HEK293 (cell line): ENCODE results near the gene ZNHIT2.

Source experiments
- ATF2 ChIP-seq: fragments of 450-650 bp; formaldehyde crosslinking; IDR thresholded peaks from 2 replicates; pipeline ENCODE4 v1.5.1; 2016; ENCODE audit warnings: missing biosample characterization, missing genetic modification characterization, low read depth
- BCL11A ChIP-seq: fragments of 450-650 bp; formaldehyde crosslinking; IDR thresholded peaks from 2 replicates; pipeline ENCODE4 v1.5.1; 2016; ENCODE audit warnings: low read depth, missing biosample characterization, missing genetic modification characterization
- FEZF1 ChIP-seq: fragments of 450-650 bp; formaldehyde crosslinking; IDR thresholded peaks from 2 replicates; pipeline ENCODE4 v1.5.1; 2016; ENCODE audit warnings: missing biosample characterization, missing genetic modification characterization
- HOXA7 ChIP-seq: sonication (generic); formaldehyde crosslinking; IDR thresholded peaks from 2 replicates; pipeline ENCODE4 v1.8.1; 2022; ENCODE audit warnings: missing genetic modification reagents, borderline replicate concordance
- HOXC10 ChIP-seq: sonication (generic); formaldehyde crosslinking; IDR thresholded peaks from 2 replicates; pipeline ENCODE4 v1.8.1; 2023; ENCODE audit warnings: mild to moderate bottlenecking, missing genetic modification reagents
- OSR2 ChIP-seq: fragments of 450-650 bp; formaldehyde crosslinking; IDR thresholded peaks from 2 replicates; pipeline ENCODE4 v1.5.1; 2016; ENCODE audit warnings: missing biosample characterization, missing genetic modification characterization
- OVOL3 ChIP-seq: fragments of 450-650 bp; formaldehyde crosslinking; IDR thresholded peaks from 2 replicates; pipeline ENCODE4 v1.5.1; 2016; ENCODE audit warnings: missing biosample characterization, missing genetic modification characterization
- PRDM1 ChIP-seq: fragments of 450-650 bp; formaldehyde crosslinking; IDR thresholded peaks from 2 replicates; pipeline ENCODE4; 2016; ENCODE audit warnings: missing biosample characterization, missing genetic modification characterization
- RBAK ChIP-seq: fragments of 450-650 bp; formaldehyde crosslinking; IDR thresholded peaks from 2 replicates; pipeline ENCODE4 v1.5.1; 2016; ENCODE audit warnings: missing biosample characterization, missing genetic modification characterization
- SP2 ChIP-seq: fragments of 450-650 bp; formaldehyde crosslinking; IDR thresholded peaks from 2 replicates; pipeline ENCODE4 v1.5.1; 2016; ENCODE audit warnings: missing biosample characterization, missing genetic modification characterization
- WT1 ChIP-seq: fragments of 450-650 bp; formaldehyde crosslinking; IDR thresholded peaks from 2 replicates; pipeline ENCODE4 v1.5.1; 2016; ENCODE audit warnings: missing biosample characterization, missing genetic modification characterization
- ZFP3 ChIP-seq: fragments of 450-650 bp; formaldehyde crosslinking; IDR thresholded peaks from 2 replicates; pipeline ENCODE4 v1.5.1; 2016; ENCODE audit warnings: low read depth, missing biosample characterization, missing genetic modification characterization
- ZNF133 ChIP-seq: fragments of 450-650 bp; formaldehyde crosslinking; IDR thresholded peaks from 2 replicates; pipeline ENCODE4 v1.5.1; 2016; ENCODE audit warnings: missing biosample characterization, missing genetic modification characterization
- ZNF155 ChIP-seq: fragments of 450-650 bp; formaldehyde crosslinking; IDR thresholded peaks from 2 replicates; pipeline ENCODE4 v1.5.1; 2016; ENCODE audit warnings: missing biosample characterization, missing genetic modification characterization
- ZNF16 ChIP-seq: fragments of 450-650 bp; formaldehyde crosslinking; IDR thresholded peaks from 2 replicates; pipeline ENCODE4 v1.5.1; 2016; ENCODE audit warnings: low read depth, missing biosample characterization, missing genetic modification characterization
- ZNF169 ChIP-seq: fragments of 450-650 bp; formaldehyde crosslinking; IDR thresholded peaks from 2 replicates; pipeline ENCODE4 v1.5.1; 2016; ENCODE audit warnings: missing biosample characterization, missing genetic modification characterization
- ZNF202 ChIP-seq: fragments of 450-650 bp; formaldehyde crosslinking; IDR thresholded peaks from 2 replicates; pipeline ENCODE4 v1.5.1; 2016; ENCODE audit warnings: missing biosample characterization, missing genetic modification characterization, borderline replicate concordance
- ZNF211 ChIP-seq: fragments of 450-650 bp; formaldehyde crosslinking; IDR thresholded peaks from 2 replicates; pipeline ENCODE4 v1.5.1; 2016; ENCODE audit warnings: low read depth, missing biosample characterization, missing genetic modification characterization
- ZNF248 ChIP-seq: fragments of 450-650 bp; formaldehyde crosslinking; IDR thresholded peaks from 2 replicates; pipeline ENCODE4 v1.5.1; 2017; ENCODE audit warnings: missing biosample characterization, missing genetic modification characterization
- ZNF391 ChIP-seq: fragments of 450-650 bp; formaldehyde crosslinking; IDR thresholded peaks from 2 replicates; pipeline ENCODE4 v1.5.1; 2016; ENCODE audit warnings: low read depth, missing biosample characterization, missing genetic modification characterization, borderline replicate concordance
- ZNF394 ChIP-seq: fragments of 450-650 bp; formaldehyde crosslinking; IDR thresholded peaks from 2 replicates; pipeline ENCODE4 v1.5.1; 2016; ENCODE audit warnings: missing biosample characterization, missing genetic modification characterization, mild to moderate bottlenecking, moderate library complexity, borderline replicate concordance
- ZNF398 ChIP-seq: fragments of 450-650 bp; formaldehyde crosslinking; IDR thresholded peaks from 2 replicates; pipeline ENCODE4 v1.5.1; 2017; ENCODE audit warnings: missing biosample characterization, missing genetic modification characterization
- ZNF521 ChIP-seq: fragments of 450-650 bp; formaldehyde crosslinking; IDR thresholded peaks from 2 replicates; pipeline ENCODE4 v1.5.1; 2017; ENCODE audit warnings: missing biosample characterization, mild to moderate bottlenecking, missing genetic modification characterization
- ZNF549 ChIP-seq: fragments of 450-650 bp; IDR thresholded peaks from 2 replicates; pipeline ENCODE4 v1.5.1; 2018; ENCODE audit warnings: missing biosample characterization, missing genetic modification characterization, mild to moderate bottlenecking, inconsistent platforms, moderate library complexity
- ZNF626 ChIP-seq: fragments of 450-650 bp; sonication (Bioruptor Pico); formaldehyde crosslinking; IDR thresholded peaks from 2 replicates; pipeline ENCODE4 v1.5.1; 2018; ENCODE audit warnings: missing biosample characterization, missing genetic modification characterization, inconsistent platforms
- ZNF670 ChIP-seq: fragments of 450-650 bp; formaldehyde crosslinking; IDR thresholded peaks from 2 replicates; pipeline ENCODE4 v1.5.1; 2016; ENCODE audit warnings: missing biosample characterization, missing genetic modification characterization, low read depth
- ZNF747 ChIP-seq: fragments of 450-650 bp; formaldehyde crosslinking; IDR thresholded peaks from 2 replicates; pipeline ENCODE4 v1.5.1; 2016; ENCODE audit warnings: missing biosample characterization, missing genetic modification characterization
- ZNF791 ChIP-seq: fragments of 450-650 bp; formaldehyde crosslinking; IDR thresholded peaks from 2 replicates; pipeline ENCODE4 v1.5.1; 2016; ENCODE audit warnings: missing biosample characterization, missing genetic modification characterization
- ZNF837 ChIP-seq: fragments of 450-650 bp; formaldehyde crosslinking; IDR thresholded peaks from 2 replicates; pipeline ENCODE4 v1.5.1; 2016; ENCODE audit warnings: missing biosample characterization, missing genetic modification characterization
- ZSCAN23 ChIP-seq: fragments of 450-650 bp; formaldehyde crosslinking; IDR thresholded peaks from 2 replicates; pipeline ENCODE4 v1.5.1; 2016; ENCODE audit warnings: missing biosample characterization, missing genetic modification characterization
- TF ChIP-seq, protein P1 (sequence below): fragments of 450-650 bp; formaldehyde crosslinking; IDR thresholded peaks from 2 replicates; pipeline ENCODE4 v1.5.1; 2016; ENCODE audit warnings: missing biosample characterization, missing genetic modification characterization
- TF ChIP-seq, protein P2 (sequence below): IDR thresholded peaks from 2 replicates; pipeline ENCODE4 v1.6.1; 2011; ENCODE audit warnings: mild to moderate bottlenecking, low read depth, low read length, borderline replicate concordance
- TF ChIP-seq, protein P3 (sequence below): fragments of 450-650 bp; formaldehyde crosslinking; IDR thresholded peaks from 2 replicates; pipeline ENCODE4 v1.5.1; 2017; ENCODE audit warnings: missing biosample characterization, missing genetic modification characterization
- TF ChIP-seq, protein P4 (sequence below): fragments of 450-650 bp; formaldehyde crosslinking; optimal IDR thresholded peaks from 2 replicates; pipeline ENCODE3; 2016; ENCODE audit warnings: missing biosample characterization, mild to moderate bottlenecking, missing genetic modification characterization

Gene ZNHIT2

GRCh38 chr11:65134240-65134951, 16.9 kb upstream of the ZNHIT2 start, which contains the start of gene SYVN1 (continued):
- TF ChIP-seq ZNF521 (tag by site-specific recombination) (no peak), ZNF211 (tag by site-specific recombination) (no peak), ZNF837 (tag by site-specific recombination) (no peak), ZNF248 (no peak), ZNF394 (peak; percentile 63), OSR2 (no peak), ZNF626 (tag by site-specific recombination) (no peak), ZNF791 (no peak), ZNF670 (tag by site-specific recombination) (no peak), ZNF133 (tag by site-specific recombination) (no peak), ZNF202 (no peak), ZSCAN23 (tag by site-specific recombination) (no peak; the same call in 1 of the 2 replicates), PRDM1 (tag by site-specific recombination) (no peak), HOXA7 (CRISPR knock-in tag) (no peak), ATF2 (tag by site-specific recombination) (no peak), ZNF398 (tag by site-specific recombination) (no peak), BCL11A (tag by site-specific recombination) (no peak), ZNF747 (tag by site-specific recombination) (no peak), ZNF391 (tag by site-specific recombination) (peak; percentile 53; the same call in 1 of the 2 replicates), RBAK (tag by site-specific recombination) (no peak), ZFP3 (tag by site-specific recombination) (no peak), ZNF169 (no peak), SP2 (tag by site-specific recombination) (peak; percentile 74), HOXC10 (CRISPR knock-in tag) (no peak), OVOL3 (no peak), ZNF549 (no peak), ZNF16 (no peak), WT1 (tag by site-specific recombination) (peak; percentile 50; the same call in 1 of the 2 replicates), ZNF155 (no peak), FEZF1 (tag by site-specific recombination) (no peak; the same call in 1 of the 2 replicates)
- TF ChIP-seq, protein P1, sequence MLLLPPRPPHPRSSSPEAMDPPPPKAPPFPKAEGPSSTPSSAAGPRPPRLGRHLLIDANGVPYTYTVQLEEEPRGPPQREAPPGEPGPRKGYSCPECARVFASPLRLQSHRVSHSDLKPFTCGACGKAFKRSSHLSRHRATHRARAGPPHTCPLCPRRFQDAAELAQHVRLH (tag by site-specific recombination) = peak; percentile 94
- TF ChIP-seq, protein P2, sequence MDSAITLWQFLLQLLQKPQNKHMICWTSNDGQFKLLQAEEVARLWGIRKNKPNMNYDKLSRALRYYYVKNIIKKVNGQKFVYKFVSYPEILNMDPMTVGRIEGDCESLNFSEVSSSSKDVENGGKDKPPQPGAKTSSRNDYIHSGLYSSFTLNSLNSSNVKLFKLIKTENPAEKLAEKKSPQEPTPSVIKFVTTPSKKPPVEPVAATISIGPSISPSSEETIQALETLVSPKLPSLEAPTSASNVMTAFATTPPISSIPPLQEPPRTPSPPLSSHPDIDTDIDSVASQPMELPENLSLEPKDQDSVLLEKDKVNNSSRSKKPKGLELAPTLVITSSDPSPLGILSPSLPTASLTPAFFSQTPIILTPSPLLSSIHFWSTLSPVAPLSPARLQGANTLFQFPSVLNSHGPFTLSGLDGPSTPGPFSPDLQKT = no peak; the same call in 1 of the 2 replicates
- TF ChIP-seq, protein P3, sequence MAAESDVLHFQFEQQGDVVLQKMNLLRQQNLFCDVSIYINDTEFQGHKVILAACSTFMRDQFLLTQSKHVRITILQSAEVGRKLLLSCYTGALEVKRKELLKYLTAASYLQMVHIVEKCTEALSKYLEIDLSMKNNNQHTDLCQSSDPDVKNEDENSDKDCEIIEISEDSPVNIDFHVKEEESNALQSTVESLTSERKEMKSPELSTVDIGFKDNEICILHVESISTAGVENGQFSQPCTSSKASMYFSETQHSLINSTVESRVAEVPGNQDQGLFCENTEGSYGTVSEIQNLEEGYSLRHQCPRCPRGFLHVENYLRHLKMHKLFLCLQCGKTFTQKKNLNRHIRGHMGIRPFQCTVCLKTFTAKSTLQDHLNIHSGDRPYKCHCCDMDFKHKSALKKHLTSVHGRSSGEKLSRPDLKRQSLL (tag by site-specific recombination) = peak; percentile 52; the same call in 1 of the 2 replicates
- TF ChIP-seq, protein P4, sequence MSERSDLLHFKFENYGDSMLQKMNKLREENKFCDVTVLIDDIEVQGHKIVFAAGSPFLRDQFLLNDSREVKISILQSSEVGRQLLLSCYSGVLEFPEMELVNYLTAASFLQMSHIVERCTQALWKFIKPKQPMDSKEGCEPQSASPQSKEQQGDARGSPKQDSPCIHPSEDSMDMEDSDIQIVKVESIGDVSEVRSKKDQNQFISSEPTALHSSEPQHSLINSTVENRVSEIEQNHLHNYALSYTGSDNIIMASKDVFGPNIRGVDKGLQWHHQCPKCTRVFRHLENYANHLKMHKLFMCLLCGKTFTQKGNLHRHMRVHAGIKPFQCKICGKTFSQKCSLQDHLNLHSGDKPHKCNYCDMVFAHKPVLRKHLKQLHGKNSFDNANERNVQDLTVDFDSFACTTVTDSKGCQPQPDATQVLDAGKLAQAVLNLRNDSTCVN (tag by site-specific recombination) = peak; percentile 89
